Measurements from ENCODE around the gene VEGFC.

GRCh38 chr4:176654565-176655216, 138.0 kb downstream of the VEGFC start:
- TF ChIP-seq CTCF (IDR thresholded peaks at IDR 0.05) = no peak
- TF ChIP-seq POLR2A (IDR thresholded peaks at IDR 0.05) = no peak
